ENCODE measurements around the gene NME7. TPM values are rescaled to one million over a fixed set of nuclear protein-coding genes. Genes with fewer than 3 reads are reported as not detected.

Gene NME7
- total and polyA plus RNA-seq, 2 experiments from 2014 or later = 39.1 to 48.5 TPM

DNA sequence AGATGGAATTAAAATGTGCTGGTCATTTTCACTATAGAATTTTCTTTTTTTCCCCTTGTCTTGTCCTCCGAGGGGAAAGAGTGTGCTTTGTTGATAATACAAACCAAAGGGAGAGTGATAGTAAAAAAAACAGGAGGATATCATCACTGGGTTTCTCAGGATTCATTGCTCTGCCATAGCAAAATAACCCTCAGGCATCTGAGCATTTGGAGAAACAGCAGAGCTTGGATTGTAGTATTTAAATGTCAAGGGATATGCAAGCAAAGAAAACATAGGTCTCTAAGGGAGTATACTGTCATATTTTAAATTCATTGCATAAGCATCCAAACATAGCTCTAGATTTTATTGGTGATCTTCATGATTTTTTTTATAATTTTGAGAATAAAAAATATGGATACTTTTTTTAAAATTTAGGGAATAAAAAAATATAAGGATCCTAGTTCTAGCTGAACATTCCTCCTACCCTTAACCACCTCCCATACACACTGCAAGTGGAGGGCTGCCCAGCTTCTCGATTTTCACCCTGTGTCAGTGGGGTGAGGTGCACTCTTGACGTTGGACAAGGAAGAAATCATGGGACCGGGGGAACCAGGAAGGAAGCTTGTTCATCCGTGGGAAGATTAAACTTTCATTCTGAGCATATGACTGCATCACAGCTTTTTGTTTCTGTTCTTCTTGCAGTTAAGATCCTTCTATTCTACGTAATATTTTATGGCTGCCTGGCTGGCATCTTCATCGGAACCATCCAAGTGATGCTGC is 256.7 kb downstream of the NME7 start (continued):
- TF ChIP-seq, protein P1, sequence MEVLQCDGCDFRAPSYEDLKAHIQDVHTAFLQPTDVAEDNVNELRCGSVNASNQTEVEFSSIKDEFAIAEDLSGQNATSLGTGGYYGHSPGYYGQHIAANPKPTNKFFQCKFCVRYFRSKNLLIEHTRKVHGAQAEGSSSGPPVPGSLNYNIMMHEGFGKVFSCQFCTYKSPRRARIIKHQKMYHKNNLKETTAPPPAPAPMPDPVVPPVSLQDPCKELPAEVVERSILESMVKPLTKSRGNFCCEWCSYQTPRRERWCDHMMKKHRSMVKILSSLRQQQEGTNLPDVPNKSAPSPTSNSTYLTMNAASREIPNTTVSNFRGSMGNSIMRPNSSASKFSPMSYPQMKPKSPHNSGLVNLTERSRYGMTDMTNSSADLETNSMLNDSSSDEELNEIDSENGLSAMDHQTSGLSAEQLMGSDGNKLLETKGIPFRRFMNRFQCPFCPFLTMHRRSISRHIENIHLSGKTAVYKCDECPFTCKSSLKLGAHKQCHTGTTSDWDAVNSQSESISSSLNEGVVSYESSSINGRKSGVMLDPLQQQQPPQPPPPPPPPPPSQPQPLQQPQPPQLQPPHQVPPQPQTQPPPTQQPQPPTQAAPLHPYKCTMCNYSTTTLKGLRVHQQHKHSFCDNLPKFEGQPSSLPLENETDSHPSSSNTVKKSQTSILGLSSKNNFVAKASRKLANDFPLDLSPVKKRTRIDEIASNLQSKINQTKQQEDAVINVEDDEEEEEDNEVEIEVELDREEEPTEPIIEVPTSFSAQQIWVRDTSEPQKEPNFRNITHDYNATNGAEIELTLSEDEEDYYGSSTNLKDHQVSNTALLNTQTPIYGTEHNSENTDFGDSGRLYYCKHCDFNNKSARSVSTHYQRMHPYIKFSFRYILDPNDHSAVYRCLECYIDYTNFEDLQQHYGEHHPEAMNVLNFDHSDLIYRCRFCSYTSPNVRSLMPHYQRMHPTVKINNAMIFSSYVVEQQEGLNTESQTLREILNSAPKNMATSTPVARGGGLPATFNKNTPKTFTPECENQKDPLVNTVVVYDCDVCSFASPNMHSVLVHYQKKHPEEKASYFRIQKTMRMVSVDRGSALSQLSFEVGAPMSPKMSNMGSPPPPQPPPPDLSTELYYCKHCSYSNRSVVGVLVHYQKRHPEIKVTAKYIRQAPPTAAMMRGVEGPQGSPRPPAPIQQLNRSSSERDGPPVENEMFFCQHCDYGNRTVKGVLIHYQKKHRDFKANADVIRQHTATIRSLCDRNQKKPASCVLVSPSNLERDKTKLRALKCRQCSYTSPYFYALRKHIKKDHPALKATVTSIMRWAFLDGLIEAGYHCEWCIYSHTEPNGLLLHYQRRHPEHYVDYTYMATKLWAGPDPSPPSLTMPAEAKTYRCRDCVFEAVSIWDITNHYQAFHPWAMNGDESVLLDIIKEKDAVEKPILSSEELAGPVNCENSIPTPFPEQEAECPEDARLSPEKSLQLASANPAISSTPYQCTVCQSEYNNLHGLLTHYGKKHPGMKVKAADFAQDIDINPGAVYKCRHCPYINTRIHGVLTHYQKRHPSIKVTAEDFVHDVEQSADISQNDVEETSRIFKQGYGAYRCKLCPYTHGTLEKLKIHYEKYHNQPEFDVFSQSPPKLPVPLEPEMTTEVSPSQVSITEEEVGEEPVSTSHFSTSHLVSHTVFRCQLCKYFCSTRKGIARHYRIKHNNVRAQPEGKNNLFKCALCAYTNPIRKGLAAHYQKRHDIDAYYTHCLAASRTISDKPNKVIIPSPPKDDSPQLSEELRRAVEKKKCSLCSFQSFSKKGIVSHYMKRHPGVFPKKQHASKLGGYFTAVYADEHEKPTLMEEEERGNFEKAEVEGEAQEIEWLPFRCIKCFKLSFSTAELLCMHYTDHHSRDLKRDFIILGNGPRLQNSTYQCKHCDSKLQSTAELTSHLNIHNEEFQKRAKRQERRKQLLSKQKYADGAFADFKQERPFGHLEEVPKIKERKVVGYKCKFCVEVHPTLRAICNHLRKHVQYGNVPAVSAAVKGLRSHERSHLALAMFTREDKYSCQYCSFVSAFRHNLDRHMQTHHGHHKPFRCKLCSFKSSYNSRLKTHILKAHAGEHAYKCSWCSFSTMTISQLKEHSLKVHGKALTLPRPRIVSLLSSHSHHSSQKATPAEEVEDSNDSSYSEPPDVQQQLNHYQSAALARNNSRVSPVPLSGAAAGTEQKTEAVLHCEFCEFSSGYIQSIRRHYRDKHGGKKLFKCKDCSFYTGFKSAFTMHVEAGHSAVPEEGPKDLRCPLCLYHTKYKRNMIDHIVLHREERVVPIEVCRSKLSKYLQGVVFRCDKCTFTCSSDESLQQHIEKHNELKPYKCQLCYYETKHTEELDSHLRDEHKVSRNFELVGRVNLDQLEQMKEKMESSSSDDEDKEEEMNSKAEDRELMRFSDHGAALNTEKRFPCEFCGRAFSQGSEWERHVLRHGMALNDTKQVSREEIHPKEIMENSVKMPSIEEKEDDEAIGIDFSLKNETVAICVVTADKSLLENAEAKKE (CRISPR knock-in tag; IDR thresholded peaks at IDR 0.05) = no peak
- no peak for TF ChIP-seq REST (IDR thresholded peaks at IDR 0.05; ENCODE audit: unreplicated experiment)
- no peak for TF ChIP-seq EZH2 (IDR thresholded peaks at IDR 0.05; ENCODE audit: low read depth, unreplicated experiment)
- TF ChIP-seq ZNF114 (CRISPR knock-in tag; IDR thresholded peaks at IDR 0.05) = no peak
